ENCODE data around the gene TRIO. TPM values are rescaled to one million over a fixed set of nuclear protein-coding genes. Genes with fewer than 3 reads are reported as not detected.
A peak's percentile ranks its signal among the peaks of the same experiment; 100 is the strongest.

Gene TRIO
- total and polyA plus RNA-seq, 5 experiments from 2014 or later = 0.69 to 8.3 (median 4.0) TPM; not detected in 1

DNA sequence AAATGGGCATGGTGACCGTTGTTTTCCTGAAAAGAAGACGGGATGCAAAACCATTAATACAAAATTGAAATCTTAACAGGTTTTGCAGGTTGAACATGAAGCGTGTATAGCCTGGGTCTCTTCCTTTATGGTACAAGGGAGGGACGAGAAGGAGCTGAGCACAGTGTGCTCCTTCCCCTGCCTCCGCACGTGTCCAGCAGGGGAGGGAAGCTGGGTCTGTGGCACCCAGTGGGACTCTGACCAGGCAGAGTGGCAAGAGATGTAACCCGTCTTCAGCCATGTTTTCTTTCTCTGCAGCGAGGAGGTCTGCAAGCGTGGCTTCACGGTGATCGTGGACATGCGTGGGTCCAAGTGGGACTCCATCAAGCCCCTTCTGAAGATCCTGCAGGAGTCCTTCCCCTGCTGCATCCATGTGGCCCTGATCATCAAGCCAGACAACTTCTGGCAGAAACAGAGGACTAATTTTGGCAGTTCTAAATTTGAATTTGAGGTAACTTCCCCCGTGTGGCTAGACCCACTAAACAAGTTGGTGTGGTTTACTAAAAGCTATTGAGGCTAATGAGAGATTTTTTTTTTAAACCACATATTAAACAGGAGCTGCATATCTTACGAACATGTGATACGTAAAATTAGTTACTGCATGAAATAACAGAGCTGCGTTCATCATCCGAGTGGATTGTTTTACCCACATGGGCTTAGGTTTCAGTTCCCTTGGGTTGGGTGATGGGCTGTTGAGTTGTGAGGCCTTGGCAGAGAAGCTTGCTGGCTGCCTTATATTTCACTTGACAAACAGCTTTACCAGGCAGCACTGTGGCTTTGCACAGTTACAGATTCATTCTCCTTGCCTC lies 143.7 kb downstream of the TRIO start:
- H3K27ac Mint-ChIP-seq = no peak overlapping the region
- no peak for DNase-seq
- H3K9me3 Mint-ChIP-seq = no peaks in the 10 kb centered on the region
- POLR2A ChIA-PET = no interaction called here
- H3K27me3 Mint-ChIP-seq = no peaks in the 10 kb centered on the region
- peaks cover 0 to 18% (median 0%) of the 10 kb centered on the region in 4 donors for H3K4me1 Mint-ChIP-seq
- H3K36me3 Mint-ChIP-seq = no peaks in the 10 kb centered on the region
- ATAC-seq = peak in 1 of 2 donors; percentile 33
- H3K4me3 Mint-ChIP-seq = no peak overlapping the region

DNA sequence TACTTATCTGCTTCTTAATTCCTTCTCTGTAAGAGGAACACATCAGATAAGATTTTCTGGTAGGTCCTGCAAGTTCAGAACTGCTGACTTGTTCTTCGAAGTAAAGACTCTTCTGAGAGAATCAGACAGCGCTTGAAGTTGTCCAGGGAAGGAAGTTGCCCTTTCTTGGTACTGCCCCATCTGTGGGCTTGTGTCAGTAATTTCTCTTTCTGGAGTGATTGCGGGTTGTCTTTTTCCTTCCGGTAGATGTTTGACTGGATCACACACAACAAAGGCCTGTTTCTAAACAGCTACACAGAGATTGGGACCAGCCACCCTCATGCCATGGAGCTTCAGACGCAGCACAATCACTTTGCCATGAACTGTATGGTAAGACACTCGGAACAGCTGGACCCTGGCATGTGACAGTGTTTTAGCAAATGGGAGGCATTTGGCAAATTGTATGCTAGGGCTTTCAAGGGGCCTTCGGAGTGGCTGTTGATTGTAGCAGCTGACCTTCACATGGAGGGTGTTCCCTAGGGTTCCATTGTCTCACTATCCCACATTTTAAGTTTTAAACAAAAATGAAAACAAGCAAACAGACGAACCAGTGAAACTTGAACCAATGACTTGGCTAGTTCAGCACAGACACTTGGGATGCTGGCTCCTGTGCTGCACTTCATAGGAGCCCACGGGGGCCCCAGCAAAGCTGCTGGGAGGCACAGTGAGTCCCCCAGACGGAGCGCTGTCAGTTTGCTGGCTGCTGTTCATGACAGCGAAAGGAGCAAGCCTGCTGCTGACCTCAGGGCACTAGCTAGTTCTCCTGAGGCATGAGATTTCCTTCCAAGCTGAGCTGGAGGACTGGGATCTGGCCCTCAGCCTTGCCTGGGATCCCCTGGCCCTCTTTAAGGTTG lies 149.9 kb downstream of the TRIO start:
- no peak overlapping the region for H3K4me3 Mint-ChIP-seq
- no peak overlapping the region for H3K27ac Mint-ChIP-seq
- no peaks in the 10 kb centered on the region for H3K36me3 Mint-ChIP-seq
- no peaks in the 10 kb centered on the region for H3K9me3 Mint-ChIP-seq
- POLR2A ChIA-PET = no interaction called here
- no peak for ATAC-seq
- DNase-seq = no peak
- H3K27me3 Mint-ChIP-seq = no peaks in the 10 kb centered on the region
- H3K4me1 Mint-ChIP-seq = no peaks in the 10 kb centered on the region

DNA sequence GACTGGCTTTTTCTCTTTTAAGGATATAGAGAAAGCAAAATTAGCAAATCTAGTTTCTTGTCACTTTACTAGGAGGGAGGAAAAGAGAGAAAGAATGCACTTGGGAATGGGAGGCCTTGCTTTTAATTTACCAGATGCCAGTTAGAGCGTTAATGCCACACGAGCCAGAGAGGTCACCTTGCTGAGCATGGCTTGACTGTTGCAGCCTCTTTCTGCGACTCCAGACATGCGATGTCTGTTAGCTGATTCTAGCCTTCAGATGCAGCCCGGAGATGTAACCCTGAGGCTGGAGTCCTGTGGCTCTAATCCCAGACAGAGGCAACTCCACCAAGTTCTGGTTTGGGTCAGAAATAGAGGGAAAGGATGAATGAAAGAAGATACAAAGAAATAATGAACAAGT lies 152.5 kb downstream of the TRIO start:
- DNase-seq = no peak
- Mint-ChIP-seq H3K36me3 (no peaks in the 10 kb centered on the region), H3K4me1 (no peaks in the 10 kb centered on the region), H3K27me3 (no peaks in the 10 kb centered on the region), H3K4me3 (no peak overlapping the region), H3K9me3 (no peaks in the 10 kb centered on the region), H3K27ac (no peak overlapping the region)
- POLR2A ChIA-PET = no interaction called here
- no peak for ATAC-seq

DNA sequence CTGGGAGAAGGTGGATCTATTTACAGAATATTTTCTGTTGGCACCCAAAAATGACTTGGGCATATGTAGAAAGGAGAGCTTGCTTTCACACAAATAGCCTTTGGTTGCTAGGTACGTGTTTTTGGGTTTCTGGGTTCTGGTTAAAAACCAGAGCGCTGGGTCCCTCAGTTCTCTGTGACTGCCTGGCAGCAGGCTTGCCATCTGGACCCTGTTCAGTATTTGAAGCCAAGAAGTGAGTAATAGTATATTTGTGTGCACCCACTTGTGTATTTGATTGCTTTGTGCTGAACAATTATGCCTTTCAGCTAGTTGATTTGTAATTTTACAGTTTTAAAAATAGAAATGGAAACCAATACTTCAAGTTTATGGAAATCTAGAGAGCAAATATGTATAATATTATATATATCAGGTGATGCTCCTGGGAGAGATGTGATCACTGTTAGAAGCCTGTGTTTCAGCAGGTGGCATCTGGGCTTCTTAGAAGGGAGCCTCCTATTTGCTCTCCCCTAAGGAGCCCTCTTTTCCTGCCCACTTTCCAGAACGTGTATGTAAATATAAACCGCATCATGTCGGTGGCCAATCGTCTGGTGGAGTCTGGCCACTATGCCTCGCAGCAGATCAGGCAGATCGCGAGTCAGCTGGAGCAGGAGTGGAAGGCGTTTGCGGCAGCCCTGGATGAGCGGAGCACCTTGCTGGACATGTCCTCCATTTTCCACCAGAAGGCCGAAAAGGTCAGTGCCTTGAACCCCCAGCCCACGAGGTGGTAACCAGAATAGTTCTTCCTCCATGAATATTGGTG lies 153.6 kb downstream of the TRIO start:
- ATAC-seq = no peak
- POLR2A ChIA-PET = no interaction called here
- H3K27ac Mint-ChIP-seq = no peak overlapping the region
- H3K36me3 Mint-ChIP-seq = no peaks in the 10 kb centered on the region
- no peak overlapping the region for H3K4me3 Mint-ChIP-seq
- H3K27me3 Mint-ChIP-seq = no peaks in the 10 kb centered on the region
- no peaks in the 10 kb centered on the region for H3K4me1 Mint-ChIP-seq
- no peaks in the 10 kb centered on the region for H3K9me3 Mint-ChIP-seq
- DNase-seq = no peak

DNA sequence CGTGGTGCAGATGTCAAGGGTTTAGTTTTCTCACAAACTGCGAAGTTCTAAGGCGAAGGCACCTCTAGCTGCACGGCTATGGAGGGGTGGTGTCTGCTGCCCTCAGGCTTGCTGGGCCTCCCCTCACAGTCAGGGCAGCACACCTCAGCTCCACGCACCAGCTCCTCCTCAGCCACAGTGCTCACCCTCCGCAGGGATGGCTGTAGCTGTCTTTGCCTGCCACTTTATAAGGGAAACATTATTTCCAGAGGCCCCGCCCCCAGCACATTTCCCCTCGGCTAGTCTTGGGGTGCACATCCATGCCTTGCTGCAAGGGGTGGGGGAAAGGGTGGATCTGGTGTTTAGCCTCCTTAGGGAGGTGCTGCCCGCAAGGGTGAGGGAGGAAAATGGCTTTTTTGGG lies 154.6 kb downstream of the TRIO start:
- ATAC-seq (no peak), DNase-seq (no peak)
- no peaks in the 10 kb centered on the region for H3K36me3 Mint-ChIP-seq
- POLR2A ChIA-PET = no interaction called here
- H3K27me3 Mint-ChIP-seq = peaks cover 0 to 2% (median 0%) of the 10 kb centered on the region in 5 donors
- peaks cover 0 to 2% (median 0%) of the 10 kb centered on the region in 4 donors for H3K4me1 Mint-ChIP-seq
- no peak overlapping the region for H3K27ac Mint-ChIP-seq
- H3K9me3 Mint-ChIP-seq = no peaks in the 10 kb centered on the region
- H3K4me3 Mint-ChIP-seq = no peak overlapping the region

DNA sequence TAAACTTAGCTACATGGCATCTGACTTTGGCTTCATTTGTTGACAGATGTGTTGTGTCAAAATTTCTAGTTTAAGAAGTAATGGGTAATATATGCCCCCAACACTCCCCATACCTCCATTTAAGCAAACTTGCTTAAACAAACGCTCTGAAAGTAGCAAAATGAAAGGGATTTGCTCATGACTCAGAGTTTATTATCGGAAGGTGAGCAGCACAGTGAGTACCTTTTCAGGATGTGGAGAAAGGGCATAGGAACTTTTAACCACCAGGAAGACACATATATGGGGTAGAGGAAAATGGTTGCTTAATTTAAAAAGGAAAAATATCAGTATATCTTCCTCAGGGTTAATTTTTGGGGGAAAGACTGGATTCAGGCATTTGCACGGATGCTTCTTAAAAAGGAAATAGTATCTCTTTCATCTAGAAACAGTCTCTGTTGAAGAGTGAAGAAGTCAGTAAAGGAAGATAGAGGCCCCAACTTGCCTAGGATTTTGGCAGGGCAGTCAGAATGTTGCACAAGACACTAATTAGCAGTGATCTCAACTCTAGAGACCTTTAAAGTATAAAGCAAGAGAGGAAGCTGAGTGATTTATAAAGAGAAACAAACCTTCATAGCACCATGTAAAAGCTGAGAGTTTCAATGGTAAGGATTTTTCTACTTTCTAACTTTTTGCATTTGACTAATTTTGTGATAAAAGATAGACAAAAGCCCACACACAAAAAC lies 155.1 kb downstream of the TRIO start:
- ATAC-seq (no peak), DNase-seq (no peak)
- H3K36me3 Mint-ChIP-seq = no peaks in the 10 kb centered on the region
- POLR2A ChIA-PET = no interaction called here
- no peak overlapping the region for H3K4me3 Mint-ChIP-seq
- H3K27ac Mint-ChIP-seq = no peak overlapping the region
- no peaks in the 10 kb centered on the region for H3K9me3 Mint-ChIP-seq
- peaks cover 0 to 5% (median 0%) of the 10 kb centered on the region in 5 donors for H3K27me3 Mint-ChIP-seq
- H3K4me1 Mint-ChIP-seq = peaks cover 0 to 3% (median 0%) of the 10 kb centered on the region in 4 donors

DNA sequence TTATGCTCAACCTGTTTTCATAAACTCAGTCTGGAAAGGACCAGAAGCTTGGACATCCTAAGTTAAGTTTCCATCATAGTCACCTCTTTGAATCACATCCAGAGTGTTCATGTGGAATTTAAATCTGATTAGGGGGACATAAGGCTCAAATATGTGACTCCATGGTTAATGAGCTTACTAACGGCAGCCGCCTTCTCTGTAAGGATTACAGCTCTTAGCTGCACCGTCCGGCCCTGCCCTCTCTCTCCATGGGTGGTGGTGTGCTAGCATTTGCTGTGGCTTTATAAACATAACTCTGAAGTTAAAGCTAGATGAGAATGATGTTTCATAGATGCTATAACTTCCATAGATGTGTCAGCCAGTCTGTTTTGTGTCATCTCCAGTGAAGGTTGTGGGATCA lies 156.5 kb downstream of the TRIO start:
- Mint-ChIP-seq H3K9me3 (no peaks in the 10 kb centered on the region), H3K27ac (no peak overlapping the region), H3K4me1 (peaks cover 0 to 3% (median 0%) of the 10 kb centered on the region in 4 donors), H3K4me3 (no peak overlapping the region), H3K36me3 (no peaks in the 10 kb centered on the region), H3K27me3 (peaks cover 0 to 5% (median 0%) of the 10 kb centered on the region in 5 donors)
- ATAC-seq = no peak
- POLR2A ChIA-PET = no interaction called here
- DNase-seq = no peak

DNA sequence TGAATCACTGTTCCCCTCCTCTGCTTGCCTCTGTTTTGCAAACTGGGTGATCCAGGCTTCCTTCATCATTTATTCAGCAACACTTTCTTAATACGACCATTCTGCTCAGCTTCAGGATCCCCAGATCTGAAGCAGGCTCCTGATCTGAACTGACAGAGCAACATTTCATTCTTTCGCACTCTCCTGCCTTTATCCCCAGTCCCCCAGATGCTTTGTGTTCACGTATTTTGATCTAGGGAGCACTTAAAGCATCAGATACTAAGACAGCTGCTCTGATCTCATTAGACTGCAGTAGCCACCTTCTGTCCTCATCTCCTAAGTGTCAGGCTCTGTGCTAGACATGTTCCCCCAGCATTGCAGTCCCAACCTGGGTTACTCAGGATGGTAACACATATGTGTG lies 158.0 kb downstream of the TRIO start:
- POLR2A ChIA-PET = no interaction called here
- Mint-ChIP-seq H3K4me1 (peaks cover 0 to 3% (median 0%) of the 10 kb centered on the region in 4 donors), H3K9me3 (no peaks in the 10 kb centered on the region), H3K36me3 (no peaks in the 10 kb centered on the region), H3K27me3 (peaks cover 0 to 5% (median 0%) of the 10 kb centered on the region in 5 donors), H3K4me3 (no peak overlapping the region), H3K27ac (no peak overlapping the region)
- ATAC-seq (no peak), DNase-seq (no peak)

DNA sequence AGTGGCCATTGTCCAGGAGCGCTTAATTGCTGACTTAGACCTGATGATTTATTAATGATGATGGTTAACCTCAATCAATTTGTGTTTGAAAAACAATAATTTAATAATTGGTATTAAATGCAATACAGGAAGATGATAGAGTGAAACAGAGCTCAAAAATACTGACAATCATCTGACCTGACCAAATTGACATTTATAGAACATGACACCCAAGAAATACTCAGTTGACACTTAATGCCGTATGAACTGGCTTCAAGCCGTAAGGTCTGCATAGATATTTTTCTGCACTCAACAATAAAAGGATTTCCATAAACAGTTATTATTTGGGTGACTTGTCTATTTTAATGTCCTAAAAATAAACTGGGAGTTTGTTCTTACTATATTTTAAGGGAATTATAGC lies 159.2 kb downstream of the TRIO start:
- no peaks in the 10 kb centered on the region for H3K9me3 Mint-ChIP-seq

DNA sequence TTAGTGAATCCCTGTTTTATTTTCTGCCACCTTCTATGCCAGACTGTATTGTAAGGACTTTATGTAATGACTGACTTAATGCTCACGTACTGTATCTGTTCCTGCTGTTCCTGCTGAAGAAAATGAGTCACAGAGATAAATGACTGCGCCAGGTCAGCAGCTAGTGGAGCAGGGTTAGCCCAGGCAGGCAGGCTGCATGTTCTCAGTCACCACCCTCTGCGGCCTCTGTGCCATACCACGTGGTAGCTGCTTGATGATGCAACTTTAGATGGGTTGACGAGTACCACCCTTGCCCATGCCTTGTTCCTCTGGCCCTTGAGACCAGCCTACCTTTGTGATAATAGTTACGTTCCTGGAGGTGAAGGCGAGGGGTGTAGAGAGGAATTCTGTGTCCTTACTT lies 161.9 kb downstream of the TRIO start:
- Mint-ChIP-seq H3K4me3 (no peak overlapping the region), H3K27me3 (peaks cover 0 to 8% (median 0%) of the 10 kb centered on the region in 5 donors), H3K4me1 (peaks cover 0 to 3% (median 0%) of the 10 kb centered on the region in 4 donors), H3K36me3 (no peaks in the 10 kb centered on the region), H3K9me3 (peaks cover 0 to 16% (median 0%) of the 10 kb centered on the region in 9 donors), H3K27ac (no peak overlapping the region)
- POLR2A ChIA-PET = no interaction called here
- ATAC-seq (no peak), DNase-seq (no peak)

More for the DNA sequence above, 159.2 kb downstream of the TRIO start:
- POLR2A ChIA-PET = no interaction called here
- DNase-seq (no peak), ATAC-seq (no peak)
- no peak overlapping the region for H3K4me3 Mint-ChIP-seq
- no peaks in the 10 kb centered on the region for H3K36me3 Mint-ChIP-seq
- H3K27me3 Mint-ChIP-seq = peaks cover 0 to 5% (median 0%) of the 10 kb centered on the region in 5 donors
- H3K4me1 Mint-ChIP-seq = peaks cover 0 to 3% (median 0%) of the 10 kb centered on the region in 4 donors
- no peak overlapping the region for H3K27ac Mint-ChIP-seq

DNA sequence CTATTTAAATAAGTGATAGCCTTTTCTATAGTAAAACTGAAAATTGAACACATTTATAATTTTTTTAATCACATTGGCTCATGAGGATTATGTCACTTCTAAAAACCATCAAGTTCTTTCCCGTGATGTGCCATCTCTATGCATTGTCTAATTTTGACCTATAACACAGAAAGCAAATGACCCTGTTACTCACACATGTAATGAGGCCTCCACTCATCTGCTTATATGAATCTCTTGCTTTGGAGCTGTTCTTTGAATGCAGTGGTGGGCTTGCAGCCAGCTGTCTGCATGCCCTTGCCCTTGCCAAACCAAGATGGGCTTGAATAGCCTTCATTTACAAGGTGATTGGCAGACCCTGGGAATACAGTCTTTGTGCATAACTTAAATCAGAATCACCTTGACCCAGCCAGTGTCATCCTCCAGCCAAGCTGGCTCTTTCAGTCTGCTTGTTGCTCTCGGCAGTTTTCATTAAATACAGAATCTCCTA lies 163.2 kb downstream of the TRIO start:
- ATAC-seq = no peak
- peaks cover 0 to 8% (median 0%) of the 10 kb centered on the region in 5 donors for H3K27me3 Mint-ChIP-seq
- H3K9me3 Mint-ChIP-seq = peaks cover 0 to 16% (median 0%) of the 10 kb centered on the region in 9 donors
- no peak for DNase-seq
- POLR2A ChIA-PET = no interaction called here
- no peak overlapping the region for H3K27ac Mint-ChIP-seq
- H3K4me3 Mint-ChIP-seq = no peak overlapping the region
- H3K4me1 Mint-ChIP-seq = peaks cover 0 to 3% (median 0%) of the 10 kb centered on the region in 4 donors
- no peaks in the 10 kb centered on the region for H3K36me3 Mint-ChIP-seq
